HG02642 (cell line): Measurements from ENCODE around the gene AHRR.
"Not testable (repeated sequence)": the region's sequence is repeated elsewhere in the genome, so short reads cannot be mapped to it uniquely, and the experiment has no call there.

Experiments
- ATAC-seq: cut with Tn5 transposase; IDR thresholded peaks from one replicate; pipeline ENCODE4 v1.9.1; 2021; ENCODE audit warnings: mild to moderate bottlenecking; ENCODE audit not compliant: unreplicated experiment, poor library complexity

Gene AHRR

GRCh38 chr5:405421-405820 lies 83.9 kb downstream of the AHRR start:
- no peak for ATAC-seq

GRCh38 chr5:406041-406440 lies 84.5 kb downstream of the AHRR start:
- ATAC-seq: no peak

GRCh38 chr5:407051-407450 lies 85.5 kb downstream of the AHRR start:
- ATAC-seq: no peak

- no peak for ATAC-seq
Observed at GRCh38 chr5:407801-408268, 86.3 kb downstream of the AHRR start.

GRCh38 chr5:410911-411517 lies 89.5 kb downstream of the AHRR start:
- ATAC-seq: no peak

- ATAC-seq: no peak
Observed at GRCh38 chr5:411728-412127, 90.2 kb downstream of the AHRR start.

GRCh38 chr5:414991-415927 lies 93.7 kb downstream of the AHRR start:
- ATAC-seq: not testable (repeated sequence)

- ATAC-seq: no peak
Observed at GRCh38 chr5:415928-416635, 94.6 kb downstream of the AHRR start.

- no peak for ATAC-seq
Observed at GRCh38 chr5:416636-416960, 95.1 kb downstream of the AHRR start.

- ATAC-seq: no peak
Observed at GRCh38 chr5:417301-418161, 96.0 kb downstream of the AHRR start.

GRCh38 chr5:418162-419121 lies 96.9 kb downstream of the AHRR start:
- ATAC-seq: no peak

GRCh38 chr5:419970-420369 lies 98.5 kb downstream of the AHRR start:
- no peak for ATAC-seq

GRCh38 chr5:420632-421286 lies 99.2 kb downstream of the AHRR start:
- ATAC-seq: no peak

GRCh38 chr5:421287-421880 lies 99.9 kb downstream of the AHRR start:
- ATAC-seq: no peak

- ATAC-seq: no peak
Observed at GRCh38 chr5:421901-422300, 100.4 kb downstream of the AHRR start.

GRCh38 chr5:422323-423232 lies 101.1 kb downstream of the AHRR start:
- ATAC-seq: no peak

- ATAC-seq: no peak
Observed at GRCh38 chr5:423233-423565, 101.7 kb downstream of the AHRR start.
